ENCODE measurements around the gene SLC26A2. TPM values are rescaled to one million over a fixed set of nuclear protein-coding genes. Genes with fewer than 3 reads are reported as not detected.

Gene SLC26A2
- total RNA-seq, 6 experiments from 2014 or later: 1.3 to 2.4 (median 2.0) TPM

GRCh38 chr5:149936700-149937091 lies 23.9 kb upstream of the SLC26A2 start:
- WGBS (ENCODE audit: insufficient coverage, low coverage, low lambda C conversion rate, missing lambda C conversion rate): 75% methylated on average over 3 of the region's 3 CpGs
- Histone ChIP-seq H3K9me3 (no peaks in the 10 kb centered on the region), H3K4me3 (no peak overlapping the region), H3K27me3 (no peaks in the 10 kb centered on the region), H3K36me3 (no peaks in the 10 kb centered on the region), H3K27ac (no peak overlapping the region), H3K4me1 (peaks cover 0 to 6% (median 0%) of the 10 kb centered on the region in 4 donors)
- ATAC-seq (no peak), DNase-seq (no peak)
- TF ChIP-seq CTCF (IDR thresholded peaks at IDR 0.05): no peak
- TF ChIP-seq POLR2A (IDR thresholded peaks at IDR 0.05): no peak
- intact Hi-C loops (cut with DNase I): no loop called here

- Histone ChIP-seq H3K4me3 (no peak overlapping the region), H3K9me3 (no peaks in the 10 kb centered on the region), H3K36me3 (no peaks in the 10 kb centered on the region), H3K27ac (no peak overlapping the region), H3K27me3 (no peaks in the 10 kb centered on the region), H3K4me1 (peaks cover 0 to 6% (median 0%) of the 10 kb centered on the region in 4 donors)
- DNase-seq: no peak
- TF ChIP-seq CTCF (IDR thresholded peaks at IDR 0.05): no peak
- TF ChIP-seq POLR2A (IDR thresholded peaks at IDR 0.05): no peak
- 83% methylated on average over 1 of the region's 1 CpG for WGBS (ENCODE audit: insufficient coverage, low coverage, low lambda C conversion rate, missing lambda C conversion rate)
- intact Hi-C loops (cut with DNase I): no loop called here
- peak in 1 of 4 donors; percentile 26 for ATAC-seq
Measured at GRCh38 chr5:149937610-149938009, 22.9 kb upstream of the SLC26A2 start.

GRCh38 chr5:149938279-149938678 lies 22.3 kb upstream of the SLC26A2 start:
- Histone ChIP-seq H3K27ac (no peak overlapping the region), H3K4me3 (no peak overlapping the region), H3K9me3 (no peaks in the 10 kb centered on the region), H3K4me1 (peaks cover 0 to 6% (median 0%) of the 10 kb centered on the region in 4 donors), H3K27me3 (no peaks in the 10 kb centered on the region), H3K36me3 (no peaks in the 10 kb centered on the region)
- intact Hi-C loops (cut with DNase I): no loop called here
- ATAC-seq: peak in 3 of 4 donors; percentile 40 to 70 (median 64)
- DNase-seq: peak in 2 of 3 donors; percentile 57 to 71
- no peak for TF ChIP-seq CTCF (IDR thresholded peaks at IDR 0.05)
- no peak for TF ChIP-seq POLR2A (IDR thresholded peaks at IDR 0.05)
- WGBS (ENCODE audit: insufficient coverage, low coverage, low lambda C conversion rate, missing lambda C conversion rate): 22% methylated on average over 2 of the region's 2 CpGs

- intact Hi-C loops (cut with DNase I): no loop called here
- Histone ChIP-seq H3K36me3 (no peaks in the 10 kb centered on the region), H3K27me3 (no peaks in the 10 kb centered on the region), H3K4me3 (no peak overlapping the region), H3K9me3 (no peaks in the 10 kb centered on the region), H3K27ac (no peak overlapping the region), H3K4me1 (peaks cover 0 to 6% (median 0%) of the 10 kb centered on the region in 4 donors)
- DNase-seq (no peak), ATAC-seq (no peak)
- TF ChIP-seq POLR2A (IDR thresholded peaks at IDR 0.05): no peak
- TF ChIP-seq CTCF (IDR thresholded peaks at IDR 0.05): no peak
- 80% methylated on average over 3 of the region's 6 CpGs for WGBS (ENCODE audit: insufficient coverage, low coverage, low lambda C conversion rate, missing lambda C conversion rate)
Measured at GRCh38 chr5:149938791-149939358, 21.7 kb upstream of the SLC26A2 start.
